SKM-1 (cell line): ENCODE measurements around the gene BCKDHB.

ENCODE experiments used
- DNase-seq: peaks from one replicate; lab custom pipeline; 2025; ENCODE audit not compliant: unreplicated experiment; lab: John Stamatoyannopoulos, UW

BCKDHB gene

GRCh38 chr6:80148220-80148619 is 41.7 kb downstream of the BCKDHB start:
- DNase-seq, result no peak

DNA sequence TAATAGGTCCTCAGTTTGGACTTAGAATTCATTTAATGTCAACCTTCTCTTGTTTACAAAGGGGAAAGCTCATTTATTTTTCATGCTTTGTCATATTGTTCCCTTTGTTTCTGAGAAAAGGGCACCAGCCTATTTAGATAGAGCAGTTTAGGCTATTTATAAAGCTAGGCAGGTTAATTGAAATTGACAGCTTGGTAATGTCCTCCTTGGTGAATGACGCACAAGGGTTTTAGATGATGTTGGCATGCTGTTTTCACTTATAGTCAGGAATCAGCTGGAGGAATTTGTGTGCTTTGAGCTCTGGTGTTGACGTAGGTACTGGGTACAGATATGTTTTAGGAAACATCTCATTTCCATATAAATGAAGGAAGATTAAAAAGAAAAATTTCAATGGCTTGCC is 45.2 kb downstream of the BCKDHB start:
- DNase-seq, result no peak

DNA sequence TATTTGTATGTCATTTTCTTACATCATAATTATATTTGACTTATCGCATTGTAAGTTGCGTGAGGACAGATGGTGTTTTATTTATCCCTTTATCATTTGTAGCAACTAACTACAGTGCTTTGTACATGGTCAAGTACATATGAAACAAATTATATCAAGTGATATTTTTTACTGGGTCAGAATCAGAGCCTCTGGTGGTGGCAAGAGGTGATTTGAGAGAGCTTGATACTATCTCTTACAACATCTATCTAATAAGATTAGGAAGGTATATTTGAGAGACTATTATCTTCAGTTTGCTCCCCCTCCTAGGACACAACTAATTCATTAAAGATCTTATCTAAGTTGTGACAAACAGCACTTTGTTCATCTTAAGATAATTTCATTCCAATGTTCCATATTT is 47.7 kb downstream of the BCKDHB start:
- no peak for DNase-seq

GRCh38 chr6:80156221-80156620 is 49.8 kb downstream of the BCKDHB start:
- no peak for DNase-seq

DNA sequence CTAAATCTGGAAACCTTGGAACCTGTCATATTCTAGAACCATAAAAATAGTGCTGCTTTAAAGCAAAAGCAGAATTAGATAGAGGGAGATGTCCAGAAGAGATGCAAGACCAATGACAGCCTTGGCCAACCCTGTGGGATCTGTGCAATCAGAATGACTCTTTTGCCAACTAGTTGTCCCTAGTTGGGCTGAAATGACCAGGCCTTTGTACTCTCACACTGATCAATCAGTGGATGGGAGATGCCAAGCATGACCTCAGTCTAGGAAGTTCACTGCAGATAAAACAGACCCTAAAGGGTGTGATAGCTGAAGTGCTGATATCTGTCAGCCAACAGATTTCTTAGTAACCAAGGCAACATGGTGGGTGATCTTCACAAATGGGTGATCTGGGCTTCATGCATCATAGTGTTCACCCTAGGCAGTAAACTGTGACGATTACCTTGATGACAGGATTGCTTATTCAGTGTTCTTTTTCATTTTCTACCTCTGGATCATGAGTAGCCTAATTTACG is 52.1 kb downstream of the BCKDHB start:
- DNase-seq, result no peak

DNA sequence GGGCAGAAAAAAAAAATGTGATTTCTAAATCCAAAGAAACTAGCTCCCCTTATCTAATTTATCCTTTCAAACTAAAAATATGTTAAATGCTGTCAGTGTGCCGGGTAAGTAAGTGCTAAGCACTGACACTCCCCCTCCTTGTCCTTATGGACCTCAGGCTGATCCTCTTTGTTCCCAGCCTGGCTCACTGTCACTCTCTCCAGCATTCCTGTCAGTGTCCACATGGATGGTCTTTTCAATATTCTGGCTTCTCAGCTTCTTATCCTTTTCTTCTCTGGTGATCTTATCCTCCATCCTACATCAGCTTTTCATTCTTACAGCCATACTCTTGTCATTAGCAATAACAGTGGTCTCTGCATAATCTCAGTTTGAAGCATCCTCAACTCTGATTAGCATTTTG is 55.0 kb downstream of the BCKDHB start:
- no peak for DNase-seq

DNA sequence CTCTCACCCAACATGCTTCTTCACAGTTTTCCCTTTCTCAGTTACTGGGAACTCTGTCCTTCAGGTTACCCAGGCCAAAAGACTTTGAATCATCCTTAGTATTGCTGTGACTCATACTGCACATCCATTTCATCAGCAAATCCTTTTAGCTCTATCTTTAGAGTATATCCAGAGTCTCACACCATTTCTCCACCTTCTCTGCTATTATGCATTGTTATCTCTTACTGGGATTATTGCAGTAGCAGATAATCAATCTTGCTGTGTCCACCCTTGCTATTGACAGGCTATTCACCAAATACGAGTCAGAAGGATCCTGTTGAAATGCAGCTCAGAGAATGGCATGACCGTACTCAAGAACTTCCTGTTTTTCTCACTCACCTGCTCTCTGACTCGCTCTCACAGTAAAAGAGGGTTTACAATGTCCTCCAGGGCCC is 57.3 kb downstream of the BCKDHB start:
- peak; percentile 17 for DNase-seq

DNA sequence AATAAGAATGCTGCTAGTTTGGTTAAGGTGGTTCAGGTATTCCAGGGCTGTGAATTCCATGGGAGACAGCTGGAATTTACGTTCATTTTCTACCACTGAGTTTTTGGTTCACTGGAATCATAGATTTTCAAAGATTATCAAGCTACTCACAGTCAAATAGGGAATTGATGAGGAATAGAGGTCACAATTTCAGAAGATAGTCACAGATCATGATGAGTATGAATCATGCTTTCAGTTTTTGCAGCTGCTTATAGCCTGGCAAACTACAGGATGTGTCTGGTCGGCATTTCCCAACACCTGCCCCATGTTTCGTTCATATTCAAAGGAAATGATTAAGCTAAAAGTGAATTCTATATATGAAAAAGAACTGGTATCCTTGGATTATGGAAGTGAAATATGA is 58.7 kb downstream of the BCKDHB start:
- DNase-seq, result no peak

- DNase-seq, result no peak
These were observed 59.3 kb downstream of the BCKDHB start for GRCh38 chr6:80165819-80166218.

GRCh38 chr6:80170433-80170832 is 64.0 kb downstream of the BCKDHB start:
- no peak for DNase-seq

- no peak for DNase-seq
These were observed 66.9 kb downstream of the BCKDHB start for GRCh38 chr6:80173411-80173810.

GRCh38 chr6:80174900-80175572 is 68.6 kb downstream of the BCKDHB start:
- no peak for DNase-seq

GRCh38 chr6:80179695-80180094 is 73.2 kb downstream of the BCKDHB start:
- DNase-seq, result no peak

- no peak for DNase-seq
These were observed 75.0 kb downstream of the BCKDHB start for GRCh38 chr6:80181352-80182081.

DNA sequence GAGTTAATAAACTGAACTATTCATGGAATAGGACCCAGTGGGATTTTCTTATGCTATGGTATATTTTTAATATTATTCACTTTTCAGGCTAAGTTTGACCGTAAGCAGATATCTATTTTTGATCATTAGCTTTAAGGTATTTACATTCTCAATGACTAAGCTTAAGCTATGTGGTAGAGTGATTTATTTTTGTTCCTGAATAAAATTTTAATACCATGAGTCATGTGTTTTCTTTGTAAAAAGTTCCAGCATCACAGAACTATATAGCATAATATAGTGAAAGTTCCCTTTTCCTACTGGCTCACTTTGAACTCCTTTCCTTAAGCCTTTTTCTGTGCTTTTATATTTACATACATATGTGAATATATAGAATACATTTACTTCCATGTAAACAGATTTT is 75.8 kb downstream of the BCKDHB start:
- no peak for DNase-seq

GRCh38 chr6:80183019-80183795 is 76.7 kb downstream of the BCKDHB start:
- no peak for DNase-seq

DNA sequence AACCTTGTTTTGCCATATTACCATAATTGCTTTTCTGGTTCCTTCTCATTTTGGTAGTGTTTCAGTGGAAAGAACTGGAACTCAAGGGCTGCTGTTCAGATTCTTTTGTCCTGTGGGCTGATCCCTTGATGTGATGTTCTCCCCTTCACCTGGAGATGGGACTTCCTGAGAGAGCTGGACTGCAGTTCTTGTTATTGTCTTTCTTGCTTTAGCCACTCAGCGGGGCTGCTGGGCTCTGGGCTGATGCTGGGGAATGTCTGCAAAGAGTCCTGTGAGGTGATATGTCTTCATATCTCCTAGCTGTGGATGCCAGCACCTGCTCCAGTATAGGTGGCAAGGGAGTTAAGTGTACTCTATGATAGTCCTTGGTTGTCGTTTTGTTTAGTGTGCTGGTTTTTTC is 79.0 kb downstream of the BCKDHB start:
- DNase-seq, result no peak

GRCh38 chr6:80186082-80186481 is 79.6 kb downstream of the BCKDHB start:
- no peak for DNase-seq

- no peak for DNase-seq
These were observed 90.4 kb downstream of the BCKDHB start for GRCh38 chr6:80196906-80197305.

DNA sequence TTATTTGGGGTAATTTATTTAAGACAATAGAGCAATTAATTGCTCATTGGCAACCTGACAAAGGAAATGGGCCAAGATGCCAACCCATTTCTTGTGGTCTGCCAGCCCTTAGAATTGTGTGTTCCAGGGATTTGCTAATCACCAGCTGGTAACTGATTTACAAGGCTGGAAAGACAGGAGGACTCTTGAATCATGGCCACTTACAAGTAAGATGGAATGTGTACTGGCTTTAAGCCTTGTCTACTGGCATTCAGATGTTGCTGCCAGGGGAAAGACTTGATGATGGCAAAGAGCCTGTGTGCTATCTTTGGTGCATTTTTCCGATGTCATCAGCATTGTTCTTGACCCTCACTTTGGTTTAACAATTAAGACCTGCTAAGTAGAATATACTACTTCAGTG is 91.0 kb downstream of the BCKDHB start:
- no peak for DNase-seq

DNA sequence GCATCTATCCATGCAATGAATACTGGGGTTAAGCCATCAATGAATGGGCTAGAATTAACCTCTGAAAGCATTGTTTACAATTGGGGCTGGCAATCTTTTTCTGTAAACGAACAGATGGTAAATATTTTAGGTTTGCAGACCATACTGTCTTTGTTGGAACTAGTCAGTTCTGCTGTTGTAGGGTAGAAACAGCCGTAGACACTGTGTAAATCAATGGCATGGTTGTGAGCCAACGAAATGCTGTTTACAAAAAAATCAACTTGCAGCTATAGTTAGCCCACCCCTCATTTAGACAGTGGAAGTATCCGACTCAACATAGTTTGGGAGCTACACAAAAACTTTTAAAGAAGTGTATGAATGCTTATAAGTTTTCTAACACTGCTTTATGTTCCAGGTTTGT is 91.5 kb downstream of the BCKDHB start:
- DNase-seq, result no peak

DNA sequence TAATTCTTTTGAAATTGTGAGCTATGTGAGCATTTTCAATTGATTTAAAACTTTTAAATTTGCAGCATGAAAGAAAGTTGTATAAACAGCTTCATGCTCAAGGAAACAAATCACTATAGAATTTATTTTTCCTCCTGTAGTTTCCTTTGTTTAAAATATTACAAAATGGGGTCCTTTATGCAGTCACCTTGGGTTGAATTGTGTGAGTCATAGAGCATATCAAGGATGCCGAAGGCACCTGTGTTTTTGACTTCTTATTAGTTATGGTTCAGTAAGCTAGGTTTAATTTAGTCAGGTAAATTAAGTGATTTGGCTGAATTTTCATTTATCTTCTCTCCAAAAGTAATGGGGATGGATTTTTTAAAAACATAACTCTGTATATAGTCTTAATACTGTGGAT is 96.8 kb downstream of the BCKDHB start:
- no peak for DNase-seq
